Measurements from ENCODE around the gene KRTAP9-2. TPM values are rescaled to one million over a fixed set of nuclear protein-coding genes. Genes with fewer than 3 reads are reported as not detected.
"Not testable (repeated sequence)": the region's sequence is repeated elsewhere in the genome, so short reads cannot be mapped to it uniquely, and the experiment has no call there.

Gene KRTAP9-2
- total RNA-seq, 1 donor, result not detected

GRCh38 chr17:41212524-41213169 lies 13.8 kb upstream of the KRTAP9-2 start:
- H3K27me3 ChIP-seq (ENCODE audit: insufficient read depth, low read length), result peaks cover 21% of the 10 kb centered on the region
- H3K4me3 ChIP-seq (ENCODE audit: low read length), result no peak overlapping the region
- H3K9me3 ChIP-seq (ENCODE audit: low read depth, low read length), result no peaks in the 10 kb centered on the region
- no peaks in the 10 kb centered on the region for H3K4me1 ChIP-seq (ENCODE audit: insufficient read depth, low read length)

- no peaks in the 10 kb centered on the region for H3K9me3 ChIP-seq (ENCODE audit: low read depth, low read length)
- no peak overlapping the region for H3K4me3 ChIP-seq (ENCODE audit: low read length)
- peaks cover 4% of the 10 kb centered on the region for H3K27me3 ChIP-seq (ENCODE audit: insufficient read depth, low read length)
Measured at GRCh38 chr17:41215681-41216080, 10.8 kb upstream of the KRTAP9-2 start.

GRCh38 chr17:41223821-41224220 lies 2.6 kb upstream of the KRTAP9-2 start:
- no peak overlapping the region for H3K4me3 ChIP-seq (ENCODE audit: low read length)
- H3K4me1 ChIP-seq (ENCODE audit: insufficient read depth, low read length), result no peaks in the 10 kb centered on the region
- no peaks in the 10 kb centered on the region for H3K9me3 ChIP-seq (ENCODE audit: low read depth, low read length)
- H3K27me3 ChIP-seq (ENCODE audit: insufficient read depth, low read length), result peaks cover 3% of the 10 kb centered on the region

More at GRCh38 chr17:41215681-41216080, 10.8 kb upstream of the KRTAP9-2 start:
- H3K4me1 ChIP-seq (ENCODE audit: insufficient read depth, low read length), result no peaks in the 10 kb centered on the region

GRCh38 chr17:41226051-41226450 lies 397 bp upstream of the KRTAP9-2 start:
- no peak overlapping the region for H3K4me3 ChIP-seq (ENCODE audit: low read length)
- H3K27me3 ChIP-seq (ENCODE audit: insufficient read depth, low read length), result peaks cover 3% of the 10 kb centered on the region
- no peaks in the 10 kb centered on the region for H3K4me1 ChIP-seq (ENCODE audit: insufficient read depth, low read length)
- no peaks in the 10 kb centered on the region for H3K9me3 ChIP-seq (ENCODE audit: low read depth, low read length)

- H3K9me3 ChIP-seq (ENCODE audit: low read depth, low read length), result no peaks in the 10 kb centered on the region
- peaks cover 3% of the 10 kb centered on the region for H3K27me3 ChIP-seq (ENCODE audit: insufficient read depth, low read length)
- no peaks in the 10 kb centered on the region for H3K4me1 ChIP-seq (ENCODE audit: insufficient read depth, low read length)
- no peak overlapping the region for H3K4me3 ChIP-seq (ENCODE audit: low read length)
Measured at GRCh38 chr17:41230094-41230493, 3.6 kb downstream of the KRTAP9-2 start.

GRCh38 chr17:41231731-41232130 lies 5.3 kb downstream of the KRTAP9-2 start:
- Histone ChIP-seq H3K4me1 (ENCODE audit: insufficient read depth, low read length) (no peaks in the 10 kb centered on the region), H3K4me3 (ENCODE audit: low read length) (no peak overlapping the region), H3K27me3 (ENCODE audit: insufficient read depth, low read length) (no peaks in the 10 kb centered on the region), H3K9me3 (ENCODE audit: low read depth, low read length) (no peaks in the 10 kb centered on the region)

- not testable (repeated sequence) for H3K4me3 ChIP-seq (ENCODE audit: low read length); H3K27me3 ChIP-seq (ENCODE audit: insufficient read depth, low read length); H3K4me1 ChIP-seq (ENCODE audit: insufficient read depth, low read length); H3K9me3 ChIP-seq (ENCODE audit: low read depth, low read length)
Measured at GRCh38 chr17:41232399-41233105, 6.1 kb downstream of the KRTAP9-2 start, which contains the start of gene KRTAP9-3. TSS of gene KRTAP9-3 (plus strand) at chr17:41232449. CDS start at chr17:41232502, 53 bp downstream.

GRCh38 chr17:41237116-41237515 lies 10.7 kb downstream of the KRTAP9-2 start:
- not testable (repeated sequence) for H3K4me1 ChIP-seq (ENCODE audit: insufficient read depth, low read length); H3K27me3 ChIP-seq (ENCODE audit: insufficient read depth, low read length); H3K4me3 ChIP-seq (ENCODE audit: low read length); H3K9me3 ChIP-seq (ENCODE audit: low read depth, low read length)

GRCh38 chr17:41237949-41238437 lies 11.5 kb downstream of the KRTAP9-2 start, which contains the start of gene KRTAP9-8:
TSS of gene KRTAP9-8 (plus strand) at chr17:41237999. CDS start at chr17:41238052, 53 bp downstream.
- H3K9me3 ChIP-seq (ENCODE audit: low read depth, low read length); H3K4me1 ChIP-seq (ENCODE audit: insufficient read depth, low read length); H3K27me3 ChIP-seq (ENCODE audit: insufficient read depth, low read length); H3K4me3 ChIP-seq (ENCODE audit: low read length): not testable (repeated sequence)

GRCh38 chr17:41246995-41247787 lies 20.7 kb downstream of the KRTAP9-2 start:
- H3K4me3 ChIP-seq (ENCODE audit: low read length); H3K27me3 ChIP-seq (ENCODE audit: insufficient read depth, low read length); H3K9me3 ChIP-seq (ENCODE audit: low read depth, low read length); H3K4me1 ChIP-seq (ENCODE audit: insufficient read depth, low read length): not testable (repeated sequence)

GRCh38 chr17:41249637-41250240 lies 23.3 kb downstream of the KRTAP9-2 start, which contains the start of gene KRTAP9-4:
TSS of gene KRTAP9-4 (plus strand) at chr17:41249687. CDS start at chr17:41249721, 34 bp downstream.
- H3K27me3 ChIP-seq (ENCODE audit: insufficient read depth, low read length); H3K4me3 ChIP-seq (ENCODE audit: low read length); H3K9me3 ChIP-seq (ENCODE audit: low read depth, low read length); H3K4me1 ChIP-seq (ENCODE audit: insufficient read depth, low read length): not testable (repeated sequence)

GRCh38 chr17:41251261-41251660 lies 24.8 kb downstream of the KRTAP9-2 start:
- no peak overlapping the region for H3K4me3 ChIP-seq (ENCODE audit: low read length)
- peaks cover under 1% of the 10 kb centered on the region for H3K27me3 ChIP-seq (ENCODE audit: insufficient read depth, low read length)
- H3K9me3 ChIP-seq (ENCODE audit: low read depth, low read length), result no peaks in the 10 kb centered on the region
- H3K4me1 ChIP-seq (ENCODE audit: insufficient read depth, low read length), result no peaks in the 10 kb centered on the region

GRCh38 chr17:41254861-41255260 lies 28.4 kb downstream of the KRTAP9-2 start:
- Histone ChIP-seq H3K27me3 (ENCODE audit: insufficient read depth, low read length) (peaks cover 18% of the 10 kb centered on the region), H3K9me3 (ENCODE audit: low read depth, low read length) (no peaks in the 10 kb centered on the region), H3K4me1 (ENCODE audit: insufficient read depth, low read length) (no peaks in the 10 kb centered on the region), H3K4me3 (ENCODE audit: low read length) (no peak overlapping the region)

- H3K4me3 ChIP-seq (ENCODE audit: low read length); H3K9me3 ChIP-seq (ENCODE audit: low read depth, low read length); H3K4me1 ChIP-seq (ENCODE audit: insufficient read depth, low read length): not testable (repeated sequence)
- peaks cover 18% of the 10 kb centered on the region for H3K27me3 ChIP-seq (ENCODE audit: insufficient read depth, low read length)
Measured at GRCh38 chr17:41255381-41256290, 29.2 kb downstream of the KRTAP9-2 start, which contains the start of gene KRTAP9-9. TSS of gene KRTAP9-9 (plus strand) at chr17:41255384.

All from mononuclear cell (primary cell).